MM.1S (cell line): ENCODE data around the gene BANP.

Experiments
- EZH2 ChIP-seq: fragments of 300-600 bp; sonication (generic); optimal IDR thresholded peaks from 2 replicates; pipeline ENCODE3; 2017; ENCODE audit warnings: low read depth, mild to moderate bottlenecking, antibody characterized with exemption, low read length, mixed read lengths
- EZH2phosphoT487 ChIP-seq: fragments of 300-600 bp; sonication (generic); IDR thresholded peaks from 2 replicates; pipeline ENCODE4 v1.6.1; 2018; ENCODE audit warnings: antibody characterized with exemption, low read length
- TF ChIP-seq, protein P1 (sequence below): fragments of 300-600 bp; sonication (generic); IDR thresholded peaks from 2 replicates; pipeline ENCODE4 v1.5.1; 2016; ENCODE audit warnings: antibody characterized with exemption, low read length, mixed read lengths

- TF ChIP-seq, protein P1, sequence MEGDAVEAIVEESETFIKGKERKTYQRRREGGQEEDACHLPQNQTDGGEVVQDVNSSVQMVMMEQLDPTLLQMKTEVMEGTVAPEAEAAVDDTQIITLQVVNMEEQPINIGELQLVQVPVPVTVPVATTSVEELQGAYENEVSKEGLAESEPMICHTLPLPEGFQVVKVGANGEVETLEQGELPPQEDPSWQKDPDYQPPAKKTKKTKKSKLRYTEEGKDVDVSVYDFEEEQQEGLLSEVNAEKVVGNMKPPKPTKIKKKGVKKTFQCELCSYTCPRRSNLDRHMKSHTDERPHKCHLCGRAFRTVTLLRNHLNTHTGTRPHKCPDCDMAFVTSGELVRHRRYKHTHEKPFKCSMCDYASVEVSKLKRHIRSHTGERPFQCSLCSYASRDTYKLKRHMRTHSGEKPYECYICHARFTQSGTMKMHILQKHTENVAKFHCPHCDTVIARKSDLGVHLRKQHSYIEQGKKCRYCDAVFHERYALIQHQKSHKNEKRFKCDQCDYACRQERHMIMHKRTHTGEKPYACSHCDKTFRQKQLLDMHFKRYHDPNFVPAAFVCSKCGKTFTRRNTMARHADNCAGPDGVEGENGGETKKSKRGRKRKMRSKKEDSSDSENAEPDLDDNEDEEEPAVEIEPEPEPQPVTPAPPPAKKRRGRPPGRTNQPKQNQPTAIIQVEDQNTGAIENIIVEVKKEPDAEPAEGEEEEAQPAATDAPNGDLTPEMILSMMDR: no peak
- TF ChIP-seq EZH2 (no peak), EZH2phosphoT487 (no peak)
Measured at GRCh38 chr16:88064011-88064888, 113.0 kb downstream of the BANP start.
